Lower leg skin (tissue), 4 donors: Measurements from ENCODE around the gene BATF. TPM values are rescaled to one million over a fixed set of nuclear protein-coding genes. Genes with fewer than 3 reads are reported as not detected.

Source experiments
- DNase-seq, 2 donors: peaks; one replicate each; pipeline ENCODE4 v3.0.0-alpha.2; 2019; ENCODE audit warnings: low spot score in 2 of 2
- H3K4me3 ChIP-seq: fragments of 200-600 bp; sonication (generic); 2 replicates; pipeline ENCODE4 v1.5.1; 2017; ENCODE audit warnings: mild to moderate bottlenecking, low read depth; ENCODE audit not compliant: poor library complexity, severe bottlenecking
- POLR2A ChIP-seq, 2 donors: fragments of 450-650 bp; IDR thresholded peaks; one replicate each; pipeline ENCODE4 v1.6.1; 2016 to 2017; ENCODE audit warnings: antibody characterized with exemption in 2 of 2, mild to moderate bottlenecking in 1 of 2, moderate library complexity in 1 of 2
- WGBS, 2 donors: methylation state at CpG; one replicate each; pipeline ENCODE4 v1.1.5; 2018; 5-methylcytosine and 5-hydroxymethylcytosine counted together
- intact Hi-C: fragments of 100-400 bp; cut with DNase I; formaldehyde crosslinking; loops from one replicate; pipeline ENCODE4 v1.15.0; 2023; ENCODE audit warnings: low total_unique reads
- total RNA-seq, 4 donors: library from RNA; depleted of rRNA; stranded (reverse); fragments of >200 nt; gene quantifications; one replicate each; pipeline ENCODE4 v1.1.0, GENCODE V29; 2016
- TF ChIP-seq, protein P1 (sequence below), 3 donors: fragments of 450-650 bp; IDR thresholded peaks; one replicate each; pipeline ENCODE4 v1.5.1; 2016; ENCODE audit warnings: antibody characterized with exemption in 3 of 3, mild to moderate bottlenecking in 3 of 3, moderate library complexity in 2 of 3

BATF gene
- total RNA-seq, 4 donors from 2014 or later, result 2.1 to 7.3 (median 4.6) TPM

GRCh38 chr14:75565056-75565455, 42.8 kb downstream of the BATF start:
- TF ChIP-seq POLR2A (IDR thresholded peaks at IDR 0.05), result no peak
- TF ChIP-seq, protein P1, sequence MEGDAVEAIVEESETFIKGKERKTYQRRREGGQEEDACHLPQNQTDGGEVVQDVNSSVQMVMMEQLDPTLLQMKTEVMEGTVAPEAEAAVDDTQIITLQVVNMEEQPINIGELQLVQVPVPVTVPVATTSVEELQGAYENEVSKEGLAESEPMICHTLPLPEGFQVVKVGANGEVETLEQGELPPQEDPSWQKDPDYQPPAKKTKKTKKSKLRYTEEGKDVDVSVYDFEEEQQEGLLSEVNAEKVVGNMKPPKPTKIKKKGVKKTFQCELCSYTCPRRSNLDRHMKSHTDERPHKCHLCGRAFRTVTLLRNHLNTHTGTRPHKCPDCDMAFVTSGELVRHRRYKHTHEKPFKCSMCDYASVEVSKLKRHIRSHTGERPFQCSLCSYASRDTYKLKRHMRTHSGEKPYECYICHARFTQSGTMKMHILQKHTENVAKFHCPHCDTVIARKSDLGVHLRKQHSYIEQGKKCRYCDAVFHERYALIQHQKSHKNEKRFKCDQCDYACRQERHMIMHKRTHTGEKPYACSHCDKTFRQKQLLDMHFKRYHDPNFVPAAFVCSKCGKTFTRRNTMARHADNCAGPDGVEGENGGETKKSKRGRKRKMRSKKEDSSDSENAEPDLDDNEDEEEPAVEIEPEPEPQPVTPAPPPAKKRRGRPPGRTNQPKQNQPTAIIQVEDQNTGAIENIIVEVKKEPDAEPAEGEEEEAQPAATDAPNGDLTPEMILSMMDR (IDR thresholded peaks at IDR 0.05), result no peak
- WGBS, 2 donors, result 87 to 89% methylated on average over 5 of the region's 5 CpGs
- H3K4me3 ChIP-seq, result no peak overlapping the region
- intact Hi-C loops, result no loop called here
- no peak for DNase-seq

DNA sequence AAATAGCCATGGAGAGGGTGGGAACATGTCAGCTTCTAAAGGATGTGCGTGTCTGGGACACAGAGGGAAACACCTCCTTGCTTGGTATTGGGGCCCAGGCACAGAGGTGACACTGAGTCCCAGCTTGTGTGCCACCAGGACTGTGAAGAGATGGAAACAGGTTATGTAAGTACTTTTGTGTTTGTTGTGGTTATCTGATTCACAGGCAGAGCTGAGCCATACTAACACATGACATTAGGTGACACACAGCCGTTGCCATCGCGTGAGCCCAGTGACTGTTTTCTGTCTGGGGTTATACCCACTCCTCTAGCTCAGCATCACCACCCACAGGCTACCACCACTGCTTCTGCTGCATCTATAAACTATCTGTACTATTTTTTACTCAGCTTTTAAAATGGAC, 44.1 kb downstream of the BATF start:
- TF ChIP-seq, protein P1 (IDR thresholded peaks at IDR 0.05), result no peak
- no peak for TF ChIP-seq POLR2A (IDR thresholded peaks at IDR 0.05)
- H3K4me3 ChIP-seq, result no peak overlapping the region
- 67 to 73% methylated on average over 4 of the region's 4 CpGs for WGBS, 2 donors
- DNase-seq, result no peak
- intact Hi-C loops, result no loop called here

GRCh38 chr14:75566752-75567151, 44.5 kb downstream of the BATF start:
- DNase-seq, result no peak
- intact Hi-C loops, result no loop called here
- TF ChIP-seq, protein P1 (IDR thresholded peaks at IDR 0.05), result no peak
- no peak for TF ChIP-seq POLR2A (IDR thresholded peaks at IDR 0.05)
- H3K4me3 ChIP-seq, result no peak overlapping the region
- 78 to 84% methylated on average over 8 of the region's 8 CpGs for WGBS, 2 donors

DNA sequence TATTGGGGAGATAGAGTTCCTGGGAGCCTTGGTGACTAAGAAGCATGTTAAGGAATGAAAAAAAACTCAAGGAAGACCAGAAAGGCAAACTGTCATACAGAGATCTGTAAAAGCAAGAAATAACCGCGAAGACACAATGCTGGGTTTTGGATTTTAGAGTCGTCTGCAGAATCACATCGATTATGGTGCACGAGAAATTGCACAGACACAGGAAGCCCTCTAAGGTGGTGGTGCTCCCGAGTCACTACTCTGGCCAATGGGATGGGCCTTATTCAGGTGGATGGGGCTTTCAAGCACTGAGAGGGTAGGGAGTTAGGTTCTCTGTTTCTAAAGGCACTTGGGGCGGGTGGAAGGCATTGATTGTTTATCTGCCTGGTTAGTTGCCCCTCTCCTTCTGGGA, 45.9 kb downstream of the BATF start:
- no peak for TF ChIP-seq POLR2A (IDR thresholded peaks at IDR 0.05)
- TF ChIP-seq, protein P1 (IDR thresholded peaks at IDR 0.05), result no peak
- 88 to 93% methylated on average over 7 of the region's 7 CpGs for WGBS, 2 donors
- H3K4me3 ChIP-seq, result no peak overlapping the region
- intact Hi-C loops, result no loop called here
- DNase-seq, result no peak

- WGBS, 2 donors, result 89 to 90% methylated on average over 6 of the region's 6 CpGs
- no peak overlapping the region for H3K4me3 ChIP-seq
- no peak for DNase-seq
- TF ChIP-seq, protein P1 (IDR thresholded peaks at IDR 0.05), result no peak
- TF ChIP-seq POLR2A (IDR thresholded peaks at IDR 0.05), result no peak
- intact Hi-C loops, result no loop called here
Measured at GRCh38 chr14:75568791-75569190, 46.5 kb downstream of the BATF start.

GRCh38 chr14:75570797-75571196, 48.5 kb downstream of the BATF start:
- WGBS, 2 donors, result 51 to 64% methylated on average over 2 of the region's 2 CpGs
- H3K4me3 ChIP-seq, result no peak overlapping the region
- intact Hi-C loops, result no loop called here
- DNase-seq, result no peak
- TF ChIP-seq POLR2A (IDR thresholded peaks at IDR 0.05), result no peak
- TF ChIP-seq, protein P1 (IDR thresholded peaks at IDR 0.05), result no peak
